Measurements from ENCODE around the gene PDE10A.

DNA sequence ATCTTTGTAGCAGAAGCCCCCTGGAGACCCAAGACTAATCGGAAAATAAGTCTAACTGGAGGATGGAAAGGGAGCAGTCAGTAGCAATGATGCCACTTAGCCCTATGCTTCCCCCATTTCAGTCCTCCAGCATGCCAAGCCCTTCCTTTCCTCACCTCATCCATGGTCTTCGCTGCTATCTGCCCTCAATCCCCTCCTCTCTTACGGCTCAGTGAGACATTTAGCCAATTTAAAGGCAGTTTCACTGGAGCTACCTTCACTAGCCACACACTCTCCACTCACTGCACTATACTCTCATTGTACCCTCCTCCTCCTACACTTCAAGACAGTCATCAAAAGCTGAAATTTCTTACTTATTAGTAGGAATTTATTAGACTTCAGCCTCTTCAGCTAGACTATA is 111.2 kb downstream of the PDE10A start:
- TF ChIP-seq, protein P1, sequence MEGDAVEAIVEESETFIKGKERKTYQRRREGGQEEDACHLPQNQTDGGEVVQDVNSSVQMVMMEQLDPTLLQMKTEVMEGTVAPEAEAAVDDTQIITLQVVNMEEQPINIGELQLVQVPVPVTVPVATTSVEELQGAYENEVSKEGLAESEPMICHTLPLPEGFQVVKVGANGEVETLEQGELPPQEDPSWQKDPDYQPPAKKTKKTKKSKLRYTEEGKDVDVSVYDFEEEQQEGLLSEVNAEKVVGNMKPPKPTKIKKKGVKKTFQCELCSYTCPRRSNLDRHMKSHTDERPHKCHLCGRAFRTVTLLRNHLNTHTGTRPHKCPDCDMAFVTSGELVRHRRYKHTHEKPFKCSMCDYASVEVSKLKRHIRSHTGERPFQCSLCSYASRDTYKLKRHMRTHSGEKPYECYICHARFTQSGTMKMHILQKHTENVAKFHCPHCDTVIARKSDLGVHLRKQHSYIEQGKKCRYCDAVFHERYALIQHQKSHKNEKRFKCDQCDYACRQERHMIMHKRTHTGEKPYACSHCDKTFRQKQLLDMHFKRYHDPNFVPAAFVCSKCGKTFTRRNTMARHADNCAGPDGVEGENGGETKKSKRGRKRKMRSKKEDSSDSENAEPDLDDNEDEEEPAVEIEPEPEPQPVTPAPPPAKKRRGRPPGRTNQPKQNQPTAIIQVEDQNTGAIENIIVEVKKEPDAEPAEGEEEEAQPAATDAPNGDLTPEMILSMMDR (IDR thresholded peaks at IDR 0.05; ENCODE audit: borderline replicate concordance, extremely low read depth, low read length, poor library complexity, severe bottlenecking) = no peak
- no peak for TF ChIP-seq EZH2 (IDR thresholded peaks at IDR 0.05; ENCODE audit: borderline replicate concordance, low read depth, low read length, severe bottlenecking)

Measured in DND-41 (cell line).